ENCODE data around the gene CD46. TPM values are rescaled to one million over a fixed set of nuclear protein-coding genes. Genes with fewer than 3 reads are reported as not detected.

CD46 gene
- total and polyA plus RNA-seq, 10 of the 15 experiments (the other 5 are each of a cell fraction or from before 2014, with no cell fraction given): 61.1 to 198 (median 81.4) TPM

- in situ Hi-C loops (cut with MboI): no loop called here
- TF ChIP-seq ZBTB4 (CRISPR knock-in tag; IDR thresholded peaks at IDR 0.05) (no peak), SREBF2 (IDR thresholded peaks at IDR 0.05; ENCODE audit: low read length) (no peak), MEF2A (IDR thresholded peaks at IDR 0.05; ENCODE audit: insufficient read depth, low read depth, low read length) (no peak), TARDBP (IDR thresholded peaks at IDR 0.05; ENCODE audit: borderline replicate concordance) (no peak), MAX (IDR thresholded peaks at IDR 0.05; ENCODE audit: low read depth, low read length) (no peak), IRF3 (IDR thresholded peaks at IDR 0.05) (no peak), IRF4 (IDR thresholded peaks at IDR 0.05; ENCODE audit: low read depth, low read length) (no peak), NRF1 (conservative IDR thresholded peaks at IDR 0.05; ENCODE audit: low read depth, low read length) (no peak), RAD21 (IDR thresholded peaks at IDR 0.05; ENCODE audit: insufficient read depth, low read depth, low read length) (no peak), ZBED1 (IDR thresholded peaks at IDR 0.05; ENCODE audit: borderline replicate concordance) (no peak), SMARCA5 (IDR thresholded peaks at IDR 0.05) (no peak), CTCF (IDR thresholded peaks at IDR 0.05 in 2 of 3, conservative IDR thresholded peaks at IDR 0.05 in 1 of 3; ENCODE audit: control insufficient read depth in 2 of 3, extremely low read depth in 1 of 3, insufficient read depth in 1 of 3, low read depth in 3 of 3, low read length in 3 of 3) (no peak), FOS (IDR thresholded peaks at IDR 0.05; ENCODE audit: borderline replicate concordance, extremely low read depth, insufficient read length) (no peak)
- 76% methylated on average over 12 of the region's 12 CpGs for WGBS (ENCODE audit: insufficient coverage, insufficient replicate concordance, low lambda C conversion rate, missing lambda C conversion rate)
- Histone ChIP-seq H3K9ac (ENCODE audit: control insufficient read depth, insufficient read depth, low read length) (no peak overlapping the region), H3K4me2 (ENCODE audit: control insufficient read depth, insufficient read depth) (no peak overlapping the region), H3K9me3 (replicated peaks; ENCODE audit: control insufficient read depth, insufficient read depth, low read length) (no peaks in the 10 kb centered on the region), H3K79me2 (ENCODE audit: control insufficient read depth, insufficient read depth, low read length) (no peaks in the 10 kb centered on the region), H3K4me3 (no peak overlapping the region), H3K36me3 (ENCODE audit: control insufficient read depth in 2 of 2, insufficient read depth in 2 of 2, low read length in 1 of 2) (no peaks in the 10 kb centered on the region), H2AFZ (ENCODE audit: control insufficient read depth, low read depth, low read length) (no peak overlapping the region), H4K20me1 (ENCODE audit: control insufficient read depth, insufficient read depth) (no peaks in the 10 kb centered on the region), H3K27me3 (replicated peaks in 1 of 2; ENCODE audit: control insufficient read depth in 2 of 2, insufficient read depth in 2 of 2, low read length in 1 of 2) (no peaks in the 10 kb centered on the region; a peak in 2 of 4 replicates), H3K4me1 (ENCODE audit: control insufficient read depth, insufficient read depth, low read length) (no peaks in the 10 kb centered on the region), H3K27ac (ENCODE audit: control insufficient read depth, insufficient read depth) (no peak overlapping the region)
- ATAC-seq (no peak), FAIRE-seq (no peak), DNase-seq (ENCODE audit: low read depth, low spot score) (no peak)
- ChIA-PET RAD21 (ENCODE audit: unreplicated experiment) (interaction anchor here (1.0 kb wide), 1 partner anchor 84 kb away, joined by 3 read pairs; no protein-coding TSS in a partner anchor), SMC1A (ENCODE audit: uncharacterized antibody, unreplicated experiment) (interaction anchor here (1.2 to 1.3 kb wide), 2 partner anchors 24 to 84 kb away, joined by 4 read pairs; no protein-coding TSS in a partner anchor), CTCF (no interaction called here), POLR2A (no interaction called here)
- intact Hi-C loops (cut with micrococcal nuclease; ENCODE audit: unreplicated experiment): loop anchor here (2.0 kb wide), 1 partner anchor 83 kb away; no protein-coding TSS in a partner anchor
- no TSS peak for BruUV-seq (replicated peaks)
Measured at GRCh38 chr1:207713529-207713928, 38.3 kb upstream of the CD46 start.
